IMR-90 (cell line): Measurements from ENCODE around the gene NRCAM. TPM values are rescaled to one million over a fixed set of nuclear protein-coding genes. Genes with fewer than 3 reads are reported as not detected.

Source experiments
- ATAC-seq: fragments of 200-7000 bp; cut with Tn5 transposase; 2 replicates; pipeline ENCODE4 v1.9.1; 2020; ENCODE audit warnings: low read depth, mild to moderate bottlenecking, moderate library complexity
- BruUV-seq: library from RNA; stranded (reverse); fragments of 400-500 nt; replicated peaks from 2 replicates; lab custom pipeline; 2021; lab: Mats Ljungman, UMichigan
- CTCF ChIA-PET: fragments of 300-600 bp; formaldehyde crosslinking; extraction: SDS; loops from one replicate; lab custom pipeline; 2021; ENCODE audit warnings: antibody characterized with exemption; lab: Yijun Ruan, JAX
- POLR2A ChIA-PET: fragments of 300-600 bp; sonication (Branson Sonifier 250); formaldehyde crosslinking; loops from one replicate; lab custom pipeline; 2022; ENCODE audit warnings: antibody characterized with exemption; ENCODE audit not compliant: unreplicated experiment; lab: Charles Lee
- DNase-seq: peaks from one replicate; pipeline ENCODE4 v3.0.0; 2013
- H2AFZ ChIP-seq: replicated peaks from 2 replicates; pipeline ENCODE3; 2013; ENCODE audit warnings: low read length, mild to moderate bottlenecking; ENCODE audit not compliant: poor library complexity
- H2AK5ac ChIP-seq: 2 replicates; pipeline ENCODE4 v1.6.1; 2013; ENCODE audit warnings: low read depth, low read length, inconsistent platforms
- H2AK9ac ChIP-seq: replicated peaks from 2 replicates; pipeline ENCODE3; 2013; ENCODE audit warnings: mild to moderate bottlenecking, low read depth, low read length, moderate library complexity; ENCODE audit not compliant: poor library complexity
- H2BK120ac ChIP-seq: 2 replicates; pipeline ENCODE4 v1.6.1; 2013; ENCODE audit warnings: low read depth, low read length, inconsistent platforms
- H2BK15ac ChIP-seq: 3 replicates; pipeline ENCODE4 v1.6.1; 2013; ENCODE audit warnings: low read depth, low read length, inconsistent platforms
- H2BK20ac ChIP-seq: 2 replicates; pipeline ENCODE4 v1.6.1; 2013; ENCODE audit warnings: low read depth, mild to moderate bottlenecking, inconsistent platforms, low read length, moderate library complexity
- H2BK5ac ChIP-seq: 2 replicates; pipeline ENCODE4 v1.6.1; 2013; ENCODE audit warnings: mild to moderate bottlenecking, low read depth, low read length, inconsistent platforms; ENCODE audit not compliant: poor library complexity, severe bottlenecking
- H3K14ac ChIP-seq: replicated peaks from 2 replicates; pipeline ENCODE4 v1.6.1; 2013; ENCODE audit warnings: low read depth, low read length, inconsistent platforms
- H3K18ac ChIP-seq: 2 replicates; pipeline ENCODE4 v1.6.1; 2013; ENCODE audit warnings: low read depth, low read length, control low read depth
- H3K23ac ChIP-seq: 2 replicates; pipeline ENCODE4 v1.6.1; 2013; ENCODE audit warnings: low read depth, low read length, inconsistent platforms
- H3K27ac ChIP-seq: 2 replicates; pipeline ENCODE4 v1.5.1; 2013; ENCODE audit warnings: mild to moderate bottlenecking, control low read depth, low read length; ENCODE audit not compliant: insufficient read depth
- H3K27me3 ChIP-seq: 2 replicates; pipeline ENCODE4 v1.6.1; 2013; ENCODE audit warnings: low read length; ENCODE audit not compliant: control insufficient read depth, insufficient read depth
- H3K36me3 ChIP-seq: 2 replicates; pipeline ENCODE4 v1.6.1; 2013; ENCODE audit warnings: low read length, mixed read lengths; ENCODE audit not compliant: control insufficient read depth, insufficient read depth
- H3K4ac ChIP-seq: 2 replicates; pipeline ENCODE4 v1.6.1; 2013; ENCODE audit warnings: low read depth, low read length, inconsistent platforms
- H3K4me1 ChIP-seq: 2 replicates; pipeline ENCODE4 v1.6.1; 2013; ENCODE audit warnings: low read length, mixed read lengths; ENCODE audit not compliant: control insufficient read depth, insufficient read depth
- H3K4me2 ChIP-seq: 2 replicates; pipeline ENCODE4 v1.6.1; 2013; ENCODE audit warnings: low read depth, mild to moderate bottlenecking, control low read depth, low read length, moderate library complexity
- H3K4me3 ChIP-seq: 2 replicates; pipeline ENCODE4 v1.5.1; 2013; ENCODE audit warnings: low read depth, mild to moderate bottlenecking, control low read depth, low read length, moderate library complexity; ENCODE audit not compliant: insufficient read depth
- H3K56ac ChIP-seq: 2 replicates; pipeline ENCODE4 v1.6.1; 2013; ENCODE audit warnings: low read length, inconsistent platforms; ENCODE audit not compliant: insufficient read depth; ENCODE audit errors: extremely low read depth
- H3K79me1 ChIP-seq, 2 experiments: 2 replicates each; pipeline ENCODE4 v1.6.1; 2013; ENCODE audit warnings: low read length in 2 of 2, inconsistent platforms in 1 of 2, low read depth in 1 of 2
- H3K9ac ChIP-seq: 2 replicates; pipeline ENCODE4 v1.6.1; 2013; ENCODE audit warnings: low read depth, low read length, control low read depth
- H3K9me1 ChIP-seq: 2 replicates; pipeline ENCODE4 v1.6.1; 2013; ENCODE audit warnings: low read length, inconsistent platforms; ENCODE audit not compliant: insufficient read depth
- H3K9me3 ChIP-seq: 2 replicates; pipeline ENCODE4 v1.6.1; 2013; ENCODE audit warnings: low read length; ENCODE audit not compliant: control insufficient read depth, insufficient read depth
- H4K20me1 ChIP-seq: 2 replicates; pipeline ENCODE4 v1.6.1; 2013; ENCODE audit warnings: low read length, inconsistent platforms; ENCODE audit not compliant: insufficient read depth
- H4K5ac ChIP-seq: 2 replicates; pipeline ENCODE4 v1.6.1; 2013; ENCODE audit warnings: mild to moderate bottlenecking, low read depth, low read length, control low read depth
- H4K8ac ChIP-seq, 2 experiments: 2 replicates each; pipeline ENCODE4 v1.6.1; 2013; ENCODE audit warnings: low read depth in 2 of 2, low read length in 2 of 2, control low read depth in 1 of 2, inconsistent platforms in 1 of 2
- H4K91ac ChIP-seq: 2 replicates; pipeline ENCODE4 v1.6.1; 2013; ENCODE audit warnings: low read depth, low read length, inconsistent platforms; ENCODE audit not compliant: insufficient read depth
- BHLHE40 ChIP-seq: fragments of 150-350 bp; IDR thresholded peaks from 2 replicates; pipeline ENCODE4 v1.6.1; 2016; ENCODE audit warnings: mild to moderate bottlenecking, low read depth, low read length
- CHD1 ChIP-seq: IDR thresholded peaks from 2 replicates; pipeline ENCODE4 v1.6.1; 2012; ENCODE audit warnings: low read depth, low read length, improper control_type of control experiment
- ELK1 ChIP-seq: fragments of 150-350 bp; IDR thresholded peaks from 2 replicates; pipeline ENCODE4 v1.6.1; 2016; ENCODE audit warnings: low read depth, mild to moderate bottlenecking, low read length, moderate library complexity, borderline replicate concordance
- MAFK ChIP-seq: IDR thresholded peaks from 2 replicates; pipeline ENCODE4 v1.6.1; 2012; ENCODE audit warnings: low read depth, low read length, improper control_type of control experiment
- MAZ ChIP-seq: IDR thresholded peaks from 2 replicates; pipeline ENCODE4 v1.6.1; 2012; ENCODE audit warnings: low read depth, mild to moderate bottlenecking, low read length, improper control_type of control experiment, moderate library complexity, borderline replicate concordance
- NFE2L2 ChIP-seq: fragments of 150-350 bp; IDR thresholded peaks from 2 replicates; pipeline ENCODE4 v1.6.1; 2016; ENCODE audit warnings: low read depth, mild to moderate bottlenecking, low read length
- RAD21 ChIP-seq: IDR thresholded peaks from 2 replicates; pipeline ENCODE4 v1.6.1; 2012; ENCODE audit warnings: low read length, improper control_type of control experiment
- RCOR1 ChIP-seq: IDR thresholded peaks from 2 replicates; pipeline ENCODE4 v1.6.1; 2012; ENCODE audit warnings: mild to moderate bottlenecking, low read length, improper control_type of control experiment; ENCODE audit not compliant: insufficient replicate concordance
- RFX5 ChIP-seq: IDR thresholded peaks from 2 replicates; pipeline ENCODE4 v1.8.0; 2012; ENCODE audit warnings: low read depth, mild to moderate bottlenecking, low read length, moderate library complexity
- USF2 ChIP-seq: fragments of 150-350 bp; IDR thresholded peaks from 2 replicates; pipeline ENCODE4 v1.6.1; 2017; ENCODE audit warnings: mild to moderate bottlenecking, antibody characterized with exemption, low read length, low read depth
- dilution Hi-C: fragments of 300-500 bp; cut with HindIII; formaldehyde crosslinking; loops from one replicate; pipeline ENCODE4 v1.14.3; 2018; ENCODE audit warnings: low sequenced_read_pairs; ENCODE audit not compliant: unreplicated experiment
- in situ Hi-C: fragments of 300-500 bp; cut with MboI; formaldehyde crosslinking; loops from 3 replicates; pipeline ENCODE4 v1.14.3; 2019; ENCODE audit warnings: low sequenced_read_pairs, inconsistent platforms, mixed read lengths
- intact Hi-C: fragments of 100-400 bp; cut with micrococcal nuclease; formaldehyde crosslinking; loops from 2 replicates; pipeline ENCODE4 v1.10.0; 2022
- polyA plus RNA-seq, 3 experiments: library from polyadenylated mRNA; depleted of rRNA; stranded (reverse); fragments of >200 nt; gene quantifications; 2 replicates each; pipeline ENCODE4 v1.2.3, GENCODE V29; 2012; ENCODE audit warnings: low replicate concordance in 1 of 3
- total RNA-seq: library from RNA; depleted of rRNA; stranded (reverse); fragments of >200 nt; gene quantifications from 2 replicates; pipeline ENCODE4 v1.2.3, GENCODE V29; 2012

NRCAM gene
- total and polyA plus RNA-seq, 2 of the 4 experiments (the other 2 are of a cell fraction) = 0.46 to 1.1 TPM

DNA sequence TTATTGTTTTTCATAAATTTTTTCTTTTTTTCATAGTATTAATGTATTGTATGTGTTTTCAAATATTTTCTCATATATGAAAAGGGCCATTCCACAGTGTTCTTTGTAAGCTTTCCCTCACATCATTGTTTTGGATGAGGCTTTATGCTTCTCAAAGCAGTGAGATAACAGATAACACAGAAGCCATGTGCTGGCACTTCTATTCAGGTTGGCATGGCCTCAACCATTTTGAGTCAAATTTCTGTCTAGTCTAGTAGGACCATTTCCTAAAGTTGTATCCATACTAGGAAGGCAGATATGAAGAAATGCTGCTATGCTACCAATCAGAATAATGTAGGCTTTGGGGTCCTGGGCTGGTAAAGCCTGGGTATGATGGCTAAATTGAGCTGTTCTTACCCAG lies 190.2 kb downstream of the NRCAM start:
- no peak overlapping the region for H2AK9ac ChIP-seq
- no peak overlapping the region for H3K18ac ChIP-seq
- H4K20me1 ChIP-seq = no peaks in the 10 kb centered on the region
- no peak overlapping the region for H3K9ac ChIP-seq
- TF ChIP-seq MAFK (no peak), ELK1 (no peak), RFX5 (no peak), NFE2L2 (no peak), CHD1 (no peak), BHLHE40 (no peak), RAD21 (no peak), USF2 (no peak), RCOR1 (no peak), MAZ (no peak)
- no peaks in the 10 kb centered on the region for H3K36me3 ChIP-seq
- H3K23ac ChIP-seq = no peak overlapping the region
- intact Hi-C loops = no loop called here
- H3K27me3 ChIP-seq = no peaks in the 10 kb centered on the region; the same call in none of the 2 replicates
- H4K5ac ChIP-seq = no peak overlapping the region
- no peaks in the 10 kb centered on the region for H3K79me1 ChIP-seq
- 0 out of 2 replicates have a peak, but pooled peaks cover 1% of the 10 kb centered on the region for H3K4me1 ChIP-seq
- no peak overlapping the region for H4K91ac ChIP-seq
- H2BK5ac ChIP-seq = no peak overlapping the region
- dilution Hi-C loops = no loop called here
- no peak overlapping the region for H3K27ac ChIP-seq
- ChIA-PET POLR2A (no interaction called here), CTCF (no interaction called here)
- H3K9me3 ChIP-seq = no peaks in the 10 kb centered on the region
- in situ Hi-C loops = no loop called here
- H3K4ac ChIP-seq = no peak overlapping the region
- BruUV-seq = no TSS peak
- DNase-seq = no peak
- no peak overlapping the region for H2AFZ ChIP-seq
- no peak overlapping the region for H4K8ac ChIP-seq
- no peak for ATAC-seq
- no peak overlapping the region for H3K14ac ChIP-seq
- no peak overlapping the region for H3K56ac ChIP-seq
- H2BK20ac ChIP-seq = no peak overlapping the region
- H2BK15ac ChIP-seq = no peak overlapping the region
- no peaks in the 10 kb centered on the region for H3K9me1 ChIP-seq
- H3K4me2 ChIP-seq = no peak overlapping the region
- no peak overlapping the region for H3K4me3 ChIP-seq
- H2AK5ac ChIP-seq = no peak overlapping the region
- no peak overlapping the region for H2BK120ac ChIP-seq
